ENCODE measurements around the gene IL4R.

DNA sequence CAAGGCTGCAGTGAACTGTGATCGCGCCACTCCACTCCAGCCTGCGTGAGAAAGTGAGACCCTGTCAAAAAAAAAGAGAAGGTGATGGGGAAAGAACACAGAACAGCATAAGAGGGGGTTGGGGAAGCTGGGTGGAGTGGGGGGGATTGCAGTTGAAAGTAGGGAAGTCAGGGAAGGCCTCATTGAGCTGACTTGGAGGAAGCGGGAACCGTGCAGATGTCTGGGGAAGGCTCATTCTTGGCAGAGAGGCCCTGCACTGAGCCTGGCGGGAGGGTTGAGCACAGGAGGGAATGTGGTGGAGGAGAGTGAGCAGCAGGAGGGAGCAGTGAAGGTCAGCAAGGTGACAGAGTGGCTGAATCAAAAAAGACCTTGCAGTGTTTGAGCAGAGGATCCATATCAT is 26.9 kb downstream of the IL4R start:
- TF ChIP-seq, protein P1, sequence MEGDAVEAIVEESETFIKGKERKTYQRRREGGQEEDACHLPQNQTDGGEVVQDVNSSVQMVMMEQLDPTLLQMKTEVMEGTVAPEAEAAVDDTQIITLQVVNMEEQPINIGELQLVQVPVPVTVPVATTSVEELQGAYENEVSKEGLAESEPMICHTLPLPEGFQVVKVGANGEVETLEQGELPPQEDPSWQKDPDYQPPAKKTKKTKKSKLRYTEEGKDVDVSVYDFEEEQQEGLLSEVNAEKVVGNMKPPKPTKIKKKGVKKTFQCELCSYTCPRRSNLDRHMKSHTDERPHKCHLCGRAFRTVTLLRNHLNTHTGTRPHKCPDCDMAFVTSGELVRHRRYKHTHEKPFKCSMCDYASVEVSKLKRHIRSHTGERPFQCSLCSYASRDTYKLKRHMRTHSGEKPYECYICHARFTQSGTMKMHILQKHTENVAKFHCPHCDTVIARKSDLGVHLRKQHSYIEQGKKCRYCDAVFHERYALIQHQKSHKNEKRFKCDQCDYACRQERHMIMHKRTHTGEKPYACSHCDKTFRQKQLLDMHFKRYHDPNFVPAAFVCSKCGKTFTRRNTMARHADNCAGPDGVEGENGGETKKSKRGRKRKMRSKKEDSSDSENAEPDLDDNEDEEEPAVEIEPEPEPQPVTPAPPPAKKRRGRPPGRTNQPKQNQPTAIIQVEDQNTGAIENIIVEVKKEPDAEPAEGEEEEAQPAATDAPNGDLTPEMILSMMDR (IDR thresholded peaks at IDR 0.05): no peak
- no peak for TF ChIP-seq POLR2A (IDR thresholded peaks at IDR 0.05)
